ENCODE results near the gene TMEM108.

Gene TMEM108

GRCh38 chr3:133262333-133262732 lies 224.1 kb downstream of the TMEM108 start:
- Histone ChIP-seq H3K27ac (ENCODE audit: low read depth, low read length) (no peak overlapping the region), H3K9me2 (replicated peaks; ENCODE audit: control insufficient read depth, low read length) (no peaks in the 10 kb centered on the region), H3K36me3 (ENCODE audit: control insufficient read depth, low read length) (no peaks in the 10 kb centered on the region), H3F3A (ENCODE audit: control insufficient read depth, insufficient read depth) (no peaks in the 10 kb centered on the region), H3K79me2 (ENCODE audit: control insufficient read depth, low read length) (no peaks in the 10 kb centered on the region), H3K27me3 (ENCODE audit: control insufficient read depth, low read length) (peaks cover 6% of the 10 kb centered on the region; the same call in 1 of the 2 replicates), H3K4me3 (ENCODE audit: low read length) (no peak overlapping the region), H3K4me1 (ENCODE audit: control insufficient read depth, low read length) (peaks cover 6% of the 10 kb centered on the region; the same call in 1 of the 2 replicates), H3K4me2 (ENCODE audit: low read length) (no peak overlapping the region), H4K20me1 (ENCODE audit: control insufficient read depth, insufficient read depth, low read depth, low read length) (no peaks in the 10 kb centered on the region), H3K9me3 (ENCODE audit: control insufficient read depth, insufficient read depth, low read length) (no peaks in the 10 kb centered on the region)
- TF ChIP-seq EZH2phosphoT487 (IDR thresholded peaks at IDR 0.05; ENCODE audit: borderline replicate concordance, low read length) = no peak
- TF ChIP-seq, protein P1, sequence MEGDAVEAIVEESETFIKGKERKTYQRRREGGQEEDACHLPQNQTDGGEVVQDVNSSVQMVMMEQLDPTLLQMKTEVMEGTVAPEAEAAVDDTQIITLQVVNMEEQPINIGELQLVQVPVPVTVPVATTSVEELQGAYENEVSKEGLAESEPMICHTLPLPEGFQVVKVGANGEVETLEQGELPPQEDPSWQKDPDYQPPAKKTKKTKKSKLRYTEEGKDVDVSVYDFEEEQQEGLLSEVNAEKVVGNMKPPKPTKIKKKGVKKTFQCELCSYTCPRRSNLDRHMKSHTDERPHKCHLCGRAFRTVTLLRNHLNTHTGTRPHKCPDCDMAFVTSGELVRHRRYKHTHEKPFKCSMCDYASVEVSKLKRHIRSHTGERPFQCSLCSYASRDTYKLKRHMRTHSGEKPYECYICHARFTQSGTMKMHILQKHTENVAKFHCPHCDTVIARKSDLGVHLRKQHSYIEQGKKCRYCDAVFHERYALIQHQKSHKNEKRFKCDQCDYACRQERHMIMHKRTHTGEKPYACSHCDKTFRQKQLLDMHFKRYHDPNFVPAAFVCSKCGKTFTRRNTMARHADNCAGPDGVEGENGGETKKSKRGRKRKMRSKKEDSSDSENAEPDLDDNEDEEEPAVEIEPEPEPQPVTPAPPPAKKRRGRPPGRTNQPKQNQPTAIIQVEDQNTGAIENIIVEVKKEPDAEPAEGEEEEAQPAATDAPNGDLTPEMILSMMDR (IDR thresholded peaks at IDR 0.05; ENCODE audit: low read depth, low read length, poor library complexity, severe bottlenecking) = no peak

DNA sequence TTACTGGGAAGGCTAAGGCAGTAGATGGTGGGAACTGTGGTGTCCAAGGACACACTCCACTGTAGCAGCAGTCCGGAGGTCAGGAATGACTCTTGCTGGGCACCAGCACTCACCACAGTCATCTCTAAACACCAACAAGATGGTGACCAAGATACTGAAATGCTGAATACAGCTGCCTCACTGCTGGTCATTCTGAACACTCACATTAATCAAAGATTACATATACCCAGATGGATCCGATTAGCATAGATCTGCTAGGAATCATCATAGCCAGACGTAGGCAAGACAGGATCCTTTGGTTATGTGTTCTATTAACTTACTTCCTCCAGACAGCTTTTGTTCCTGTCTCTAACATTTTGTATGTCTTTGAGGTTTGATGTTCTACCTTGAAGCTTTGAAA lies 226.7 kb downstream of the TMEM108 start:
- peaks cover 6% of the 10 kb centered on the region; the same call in 1 of the 2 replicates for H3K4me1 ChIP-seq (ENCODE audit: control insufficient read depth, low read length)
- no peaks in the 10 kb centered on the region for H3K79me2 ChIP-seq (ENCODE audit: control insufficient read depth, low read length)
- no peaks in the 10 kb centered on the region for H3K36me3 ChIP-seq (ENCODE audit: control insufficient read depth, low read length)
- no peaks in the 10 kb centered on the region for H3F3A ChIP-seq (ENCODE audit: control insufficient read depth, insufficient read depth)
- peaks cover 14% of the 10 kb centered on the region for H3K27me3 ChIP-seq (ENCODE audit: control insufficient read depth, low read length)
- H4K20me1 ChIP-seq (ENCODE audit: control insufficient read depth, insufficient read depth, low read depth, low read length) = no peaks in the 10 kb centered on the region
- H3K9me3 ChIP-seq (ENCODE audit: control insufficient read depth, insufficient read depth, low read length) = no peaks in the 10 kb centered on the region
- no peak overlapping the region for H3K4me2 ChIP-seq (ENCODE audit: low read length)
- TF ChIP-seq EZH2phosphoT487 (IDR thresholded peaks at IDR 0.05; ENCODE audit: borderline replicate concordance, low read length) = no peak
- TF ChIP-seq, protein P1 (IDR thresholded peaks at IDR 0.05; ENCODE audit: low read depth, low read length, poor library complexity, severe bottlenecking) = no peak
- no peaks in the 10 kb centered on the region for H3K9me2 ChIP-seq (replicated peaks; ENCODE audit: control insufficient read depth, low read length)
- H3K27ac ChIP-seq (ENCODE audit: low read depth, low read length) = no peak overlapping the region
- H3K4me3 ChIP-seq (ENCODE audit: low read length) = no peak overlapping the region

DNA sequence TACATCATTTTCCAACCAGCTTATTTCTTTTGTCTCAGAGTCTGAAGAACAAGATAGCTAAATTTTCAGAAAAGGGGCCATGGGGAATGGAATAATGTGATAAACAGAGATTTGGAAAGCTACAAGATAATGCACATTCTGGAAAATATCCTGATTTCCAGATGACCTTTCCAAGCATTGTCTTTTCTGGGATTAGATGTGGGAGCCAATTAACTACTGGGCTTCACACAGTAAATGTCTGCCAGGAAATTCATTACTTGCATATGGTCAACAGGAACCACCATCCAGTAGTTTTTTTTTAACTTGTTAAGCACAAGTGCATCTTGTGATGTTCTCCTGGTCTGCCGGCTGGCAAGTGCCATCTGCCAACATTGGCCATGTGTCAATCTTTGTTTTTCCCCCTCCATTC lies 230.5 kb downstream of the TMEM108 start:
- Histone ChIP-seq H3K27ac (ENCODE audit: low read depth, low read length) (no peak overlapping the region), H3K4me1 (ENCODE audit: control insufficient read depth, low read length) (peaks cover 8% of the 10 kb centered on the region), H3K9me2 (replicated peaks; ENCODE audit: control insufficient read depth, low read length) (no peaks in the 10 kb centered on the region), H3K4me3 (ENCODE audit: low read length) (no peak overlapping the region), H3K79me2 (ENCODE audit: control insufficient read depth, low read length) (no peaks in the 10 kb centered on the region), H3K9me3 (ENCODE audit: control insufficient read depth, insufficient read depth, low read length) (no peaks in the 10 kb centered on the region), H3K36me3 (ENCODE audit: control insufficient read depth, low read length) (no peaks in the 10 kb centered on the region), H4K20me1 (ENCODE audit: control insufficient read depth, insufficient read depth, low read depth, low read length) (no peaks in the 10 kb centered on the region), H3K27me3 (ENCODE audit: control insufficient read depth, low read length) (peaks cover 7% of the 10 kb centered on the region), H3K4me2 (ENCODE audit: low read length) (no peak overlapping the region), H3F3A (ENCODE audit: control insufficient read depth, insufficient read depth) (no peaks in the 10 kb centered on the region)
- no peak for TF ChIP-seq EZH2phosphoT487 (IDR thresholded peaks at IDR 0.05; ENCODE audit: borderline replicate concordance, low read length)
- TF ChIP-seq, protein P1 (IDR thresholded peaks at IDR 0.05; ENCODE audit: low read depth, low read length, poor library complexity, severe bottlenecking) = no peak
